Rectal smooth muscle tissue (tissue), 1 donor: ENCODE measurements around the gene FAM107B.

Experiments used
- H3K27ac ChIP-seq: one replicate; pipeline ENCODE4 v1.7.0; 2013; ENCODE audit warnings: low read depth, low read length, inconsistent platforms
- H3K27me3 ChIP-seq: one replicate; pipeline ENCODE4 v1.7.0; 2013; ENCODE audit warnings: low read length; ENCODE audit not compliant: control insufficient read depth, insufficient read depth
- H3K36me3 ChIP-seq: one replicate; pipeline ENCODE4 v1.7.0; 2013; ENCODE audit warnings: low read length; ENCODE audit not compliant: control insufficient read depth, insufficient read depth
- H3K4me1 ChIP-seq: one replicate; pipeline ENCODE4 v1.7.0; 2013; ENCODE audit warnings: low read length; ENCODE audit not compliant: control insufficient read depth, insufficient read depth
- H3K4me3 ChIP-seq: one replicate; pipeline ENCODE4 v1.7.0; 2013; ENCODE audit warnings: low read length
- H3K9ac ChIP-seq: one replicate; pipeline ENCODE4 v1.7.0; 2013; ENCODE audit warnings: low read length

Gene FAM107B

DNA sequence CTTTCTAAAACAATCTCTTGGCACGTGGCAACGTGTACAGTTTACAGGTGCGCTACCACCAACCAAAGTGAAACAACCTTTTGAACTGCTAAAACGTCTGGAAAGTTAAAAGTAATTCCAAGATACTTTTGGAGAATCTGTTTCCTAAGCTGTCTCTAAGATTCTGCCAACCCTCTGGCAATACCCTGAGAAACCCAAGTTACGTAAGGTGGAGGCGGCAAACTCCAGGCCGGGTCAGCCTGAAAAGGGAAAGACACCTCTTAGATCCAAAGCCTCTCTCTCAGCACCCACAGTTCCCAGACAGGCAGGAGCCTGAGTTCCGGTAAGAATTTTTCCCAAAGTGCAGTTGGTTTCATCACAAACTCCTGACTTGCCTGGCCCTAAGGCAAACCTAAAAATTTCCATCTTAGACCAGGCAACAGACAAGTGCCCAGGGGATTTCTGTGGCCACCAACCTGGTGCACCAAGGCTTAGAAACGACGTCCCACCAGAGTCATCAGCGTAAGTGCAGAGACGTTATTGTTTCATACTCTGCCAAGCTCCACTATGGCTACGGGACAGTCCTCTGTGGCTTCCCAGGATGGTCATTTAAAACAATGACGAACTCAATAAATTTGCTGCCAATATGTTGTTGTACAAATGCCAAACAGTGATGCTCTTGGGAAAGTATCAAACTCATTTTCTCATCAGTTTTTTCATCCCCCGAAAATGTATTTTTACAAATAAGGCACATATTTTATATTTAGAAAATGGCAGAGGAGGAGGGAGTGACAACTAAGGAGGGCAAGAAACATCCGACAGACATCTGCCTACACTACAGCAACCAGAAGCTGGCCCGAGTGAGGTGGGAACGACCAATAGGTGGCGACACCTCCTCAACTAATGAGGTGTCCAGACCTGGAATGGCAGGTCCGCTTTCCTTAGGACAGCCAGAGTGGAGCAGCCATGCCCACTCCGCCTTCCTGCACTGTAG lies 238.2 kb downstream of the FAM107B start:
- Histone ChIP-seq H3K36me3 (peaks cover 5% of the 10 kb centered on the region), H3K27me3 (no peaks in the 10 kb centered on the region), H3K4me1 (no peaks in the 10 kb centered on the region), H3K27ac (no peak overlapping the region), H3K4me3 (no peak overlapping the region), H3K9ac (no peak overlapping the region)

DNA sequence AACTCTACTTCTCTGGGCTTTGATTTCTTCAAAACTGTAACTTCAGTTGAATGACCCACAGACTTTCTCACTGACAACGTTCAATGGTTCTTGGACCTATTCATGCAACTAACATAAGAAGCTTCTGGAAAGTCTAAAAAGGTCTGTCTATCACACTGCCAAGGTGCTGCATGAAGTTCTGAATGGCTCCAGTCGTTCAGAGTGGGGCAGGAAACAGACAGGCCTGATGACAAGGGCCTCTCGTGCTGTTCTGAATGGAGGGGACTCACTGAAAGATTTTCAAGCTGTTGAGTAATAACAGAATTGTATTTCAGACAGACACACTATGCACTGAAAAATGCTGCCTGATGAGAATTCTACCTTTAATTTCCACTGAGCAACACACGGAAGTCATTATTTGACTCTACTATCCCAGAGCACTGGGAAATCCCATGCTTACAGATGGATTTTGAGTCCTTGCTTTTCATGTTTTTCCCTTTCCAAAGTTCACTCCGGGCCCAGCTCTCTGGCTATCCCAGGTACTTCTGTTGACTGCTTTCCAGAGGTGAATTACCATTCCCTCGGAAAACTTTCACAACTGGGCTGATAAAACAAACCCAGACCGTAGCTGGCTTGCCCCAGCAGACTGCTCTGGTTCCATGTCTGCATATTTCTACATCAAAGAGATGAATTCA lies 239.1 kb downstream of the FAM107B start:
- peaks cover 4% of the 10 kb centered on the region for H3K36me3 ChIP-seq
- no peak overlapping the region for H3K4me3 ChIP-seq
- no peak overlapping the region for H3K27ac ChIP-seq
- no peaks in the 10 kb centered on the region for H3K27me3 ChIP-seq
- H3K4me1 ChIP-seq: no peaks in the 10 kb centered on the region
- H3K9ac ChIP-seq: no peak overlapping the region

DNA sequence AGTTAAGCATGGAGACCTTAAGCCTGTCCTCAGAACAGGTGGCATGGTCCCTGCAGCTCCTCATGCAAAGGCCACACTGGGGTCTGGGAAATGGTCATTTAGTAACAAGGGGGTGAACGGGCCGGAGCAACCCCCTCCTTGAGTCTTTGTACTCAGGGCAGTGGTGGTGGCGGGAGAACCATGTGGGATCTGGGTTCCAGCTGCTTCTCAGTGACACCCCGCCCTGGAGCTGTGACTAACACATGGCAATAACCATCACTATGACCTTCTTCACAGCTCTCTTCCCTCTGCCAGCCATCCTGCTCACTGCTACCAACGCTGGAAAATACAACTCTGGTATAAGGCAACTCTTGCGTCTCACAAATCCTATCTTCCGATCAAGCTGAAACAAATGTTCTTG lies 240.5 kb downstream of the FAM107B start:
- Histone ChIP-seq H3K27ac (no peak overlapping the region), H3K4me3 (no peak overlapping the region), H3K36me3 (no peaks in the 10 kb centered on the region), H3K27me3 (no peaks in the 10 kb centered on the region), H3K4me1 (no peaks in the 10 kb centered on the region), H3K9ac (no peak overlapping the region)

DNA sequence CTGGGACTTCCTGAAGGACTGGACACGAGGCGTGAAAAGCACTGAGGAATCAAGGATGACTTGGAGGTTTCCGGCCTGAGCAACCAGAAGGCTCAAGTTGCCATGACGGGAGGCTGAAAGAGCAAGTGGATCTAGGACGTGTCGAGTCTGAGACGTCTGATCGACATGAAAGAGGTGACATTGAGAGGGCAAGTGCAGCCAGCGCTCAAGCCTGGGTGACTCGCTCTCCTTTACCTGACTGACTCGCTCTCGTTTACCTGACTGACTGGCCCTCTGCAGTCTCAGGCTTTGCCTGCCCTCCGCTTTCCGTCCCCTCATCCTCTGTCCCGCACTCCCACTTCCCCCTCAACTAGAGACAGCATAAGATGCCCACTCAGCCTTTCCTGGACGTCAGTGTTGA lies 241.4 kb downstream of the FAM107B start:
- H3K27me3 ChIP-seq: no peaks in the 10 kb centered on the region
- no peak overlapping the region for H3K27ac ChIP-seq
- H3K4me1 ChIP-seq: no peaks in the 10 kb centered on the region
- no peaks in the 10 kb centered on the region for H3K36me3 ChIP-seq
- no peak overlapping the region for H3K9ac ChIP-seq
- no peak overlapping the region for H3K4me3 ChIP-seq

DNA sequence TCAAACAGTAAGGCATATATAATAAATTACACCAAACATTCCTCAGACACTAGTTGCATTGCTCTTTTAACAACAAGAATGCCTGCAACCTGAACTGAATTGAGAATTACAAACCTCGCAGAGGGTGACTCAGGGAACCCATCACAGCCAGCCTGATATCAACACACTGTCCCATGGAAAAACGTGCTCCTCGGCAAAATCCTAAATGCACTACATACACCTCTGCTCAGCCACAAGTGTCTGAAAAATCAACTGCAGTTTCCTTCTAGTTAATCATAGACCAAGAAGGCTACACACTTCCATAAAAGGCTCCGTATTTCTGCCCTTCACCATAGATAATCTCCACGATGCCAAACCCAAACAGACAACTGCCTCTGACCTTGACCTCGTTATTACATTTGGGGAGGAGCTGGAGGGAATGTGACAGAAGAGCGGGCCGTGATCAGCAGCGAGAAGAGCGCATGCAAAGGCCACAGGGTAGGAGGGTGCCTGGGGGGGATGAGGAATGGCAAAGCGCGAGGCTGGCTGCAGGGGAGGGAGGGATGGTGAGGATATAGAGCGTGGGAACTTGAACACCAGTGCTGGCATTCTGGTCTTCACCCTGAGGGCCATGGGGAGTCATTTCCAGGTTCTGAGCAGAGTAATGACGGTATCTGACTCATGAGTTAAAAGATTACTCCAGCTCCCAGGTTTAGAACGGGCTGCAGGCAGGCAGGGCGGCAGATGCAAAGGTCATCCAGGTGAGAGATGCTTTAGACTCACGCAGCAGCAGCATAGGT lies 242.0 kb downstream of the FAM107B start:
- no peaks in the 10 kb centered on the region for H3K36me3 ChIP-seq
- H3K4me1 ChIP-seq: no peaks in the 10 kb centered on the region
- H3K4me3 ChIP-seq: no peak overlapping the region
- no peak overlapping the region for H3K9ac ChIP-seq
- no peaks in the 10 kb centered on the region for H3K27me3 ChIP-seq
- no peak overlapping the region for H3K27ac ChIP-seq

DNA sequence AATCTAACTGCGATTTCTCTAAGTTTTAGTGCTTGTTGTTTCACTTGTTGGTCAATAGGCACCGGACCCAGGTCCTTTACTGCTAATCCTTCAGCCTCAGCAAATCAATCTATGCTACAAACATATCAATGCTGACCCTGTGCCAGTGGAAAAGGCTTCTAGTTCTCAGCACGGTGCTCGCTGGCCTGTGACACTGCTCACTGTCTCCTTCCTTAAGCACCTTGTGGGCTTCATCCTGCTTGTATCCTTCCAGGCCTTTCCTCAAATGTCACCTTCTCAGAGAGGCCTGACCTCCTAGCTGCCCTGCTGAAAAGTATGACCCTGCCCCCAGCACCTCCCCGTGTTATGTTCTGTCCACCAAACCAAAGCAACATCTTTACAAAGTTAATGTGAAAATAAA lies 242.7 kb downstream of the FAM107B start:
- Histone ChIP-seq H3K4me1 (no peaks in the 10 kb centered on the region), H3K36me3 (no peaks in the 10 kb centered on the region), H3K27ac (no peak overlapping the region), H3K4me3 (no peak overlapping the region), H3K27me3 (no peaks in the 10 kb centered on the region), H3K9ac (no peak overlapping the region)

DNA sequence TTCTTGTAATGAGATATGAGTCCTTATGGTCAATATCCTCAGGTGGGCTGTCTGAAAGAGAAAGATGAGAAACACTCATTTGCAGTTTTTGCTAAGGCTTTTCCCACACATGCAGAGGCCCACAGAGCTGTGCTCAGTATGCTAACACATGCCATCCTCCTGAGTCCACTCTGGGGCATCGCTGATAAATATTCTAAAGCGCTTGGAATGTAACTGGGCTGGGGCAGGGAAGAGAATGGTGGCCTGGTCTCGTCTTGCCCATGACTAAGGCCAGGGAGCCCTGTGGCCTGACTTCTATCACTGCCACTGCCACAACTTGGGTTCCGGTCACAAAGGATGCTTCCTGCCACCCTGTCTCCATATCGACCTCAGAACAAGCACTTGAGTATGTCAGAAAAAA lies 244.2 kb downstream of the FAM107B start:
- no peaks in the 10 kb centered on the region for H3K4me1 ChIP-seq
- no peaks in the 10 kb centered on the region for H3K27me3 ChIP-seq
- no peak overlapping the region for H3K9ac ChIP-seq
- H3K36me3 ChIP-seq: no peaks in the 10 kb centered on the region
- H3K4me3 ChIP-seq: no peak overlapping the region
- H3K27ac ChIP-seq: no peak overlapping the region

DNA sequence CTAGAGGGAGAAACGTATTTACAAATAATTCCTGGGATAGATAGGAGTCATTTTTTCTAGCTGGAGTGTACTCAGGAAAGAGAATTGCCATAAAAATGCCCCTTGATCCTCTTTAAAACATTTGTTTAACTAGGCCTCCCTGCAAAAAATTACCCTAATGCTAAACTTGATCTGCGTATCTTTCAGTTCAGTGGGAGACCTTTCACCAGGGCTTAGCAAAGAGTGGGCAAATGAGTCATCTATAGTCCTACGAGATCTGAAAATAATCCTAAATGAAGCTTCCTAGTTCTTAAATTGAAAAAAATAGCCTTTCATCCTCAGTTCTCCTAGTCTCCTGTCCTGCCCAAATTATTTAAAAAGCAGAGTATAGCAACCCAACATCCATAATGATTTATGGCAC lies 245.3 kb downstream of the FAM107B start:
- H3K4me1 ChIP-seq: no peaks in the 10 kb centered on the region
- H3K27ac ChIP-seq: no peak overlapping the region
- no peak overlapping the region for H3K9ac ChIP-seq
- H3K27me3 ChIP-seq: no peaks in the 10 kb centered on the region
- no peaks in the 10 kb centered on the region for H3K36me3 ChIP-seq
- no peak overlapping the region for H3K4me3 ChIP-seq

DNA sequence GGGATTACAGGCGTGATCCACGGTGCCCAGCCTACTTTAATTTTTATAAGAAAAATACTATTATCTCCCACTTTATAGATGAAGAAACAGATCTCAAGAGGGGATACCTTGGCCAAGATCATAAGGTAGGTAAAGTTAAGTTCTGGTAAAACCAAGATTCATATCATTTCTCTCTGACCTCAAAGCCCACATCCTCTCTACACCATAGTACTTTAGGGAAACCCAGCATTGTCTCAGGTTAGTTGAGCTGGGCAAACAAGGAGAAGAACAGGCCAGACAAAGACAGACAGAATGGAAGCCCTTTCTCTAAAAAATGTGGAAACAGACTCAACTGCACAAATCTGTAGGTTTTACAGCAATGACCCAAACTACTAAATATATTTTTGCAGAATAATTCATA lies 246.2 kb downstream of the FAM107B start:
- H3K36me3 ChIP-seq: no peaks in the 10 kb centered on the region
- no peaks in the 10 kb centered on the region for H3K27me3 ChIP-seq
- H3K9ac ChIP-seq: no peak overlapping the region
- no peak overlapping the region for H3K27ac ChIP-seq
- no peak overlapping the region for H3K4me3 ChIP-seq
- no peaks in the 10 kb centered on the region for H3K4me1 ChIP-seq

DNA sequence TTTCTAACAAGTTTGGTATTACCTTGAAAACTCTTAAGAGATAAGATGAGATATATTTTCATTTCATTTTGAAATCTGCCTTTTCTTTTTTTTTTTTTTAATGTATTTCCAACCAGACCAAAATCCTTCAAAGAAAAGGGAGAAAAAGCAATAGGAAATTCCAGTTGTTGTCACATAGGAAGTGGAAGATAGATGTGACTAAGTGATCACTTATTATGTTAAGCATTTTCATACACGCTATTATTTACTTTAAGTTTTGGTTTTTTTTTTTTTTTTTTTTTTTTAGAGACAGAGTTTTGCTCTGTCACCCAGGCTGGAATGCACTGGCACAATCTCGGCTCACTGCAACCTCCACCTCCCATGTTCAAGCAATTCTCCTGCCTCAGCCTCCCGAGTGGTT lies 246.8 kb downstream of the FAM107B start:
- H3K27ac ChIP-seq: no peak overlapping the region
- H3K4me3 ChIP-seq: no peak overlapping the region
- no peaks in the 10 kb centered on the region for H3K27me3 ChIP-seq
- H3K4me1 ChIP-seq: no peaks in the 10 kb centered on the region
- H3K9ac ChIP-seq: no peak overlapping the region
- H3K36me3 ChIP-seq: no peaks in the 10 kb centered on the region

DNA sequence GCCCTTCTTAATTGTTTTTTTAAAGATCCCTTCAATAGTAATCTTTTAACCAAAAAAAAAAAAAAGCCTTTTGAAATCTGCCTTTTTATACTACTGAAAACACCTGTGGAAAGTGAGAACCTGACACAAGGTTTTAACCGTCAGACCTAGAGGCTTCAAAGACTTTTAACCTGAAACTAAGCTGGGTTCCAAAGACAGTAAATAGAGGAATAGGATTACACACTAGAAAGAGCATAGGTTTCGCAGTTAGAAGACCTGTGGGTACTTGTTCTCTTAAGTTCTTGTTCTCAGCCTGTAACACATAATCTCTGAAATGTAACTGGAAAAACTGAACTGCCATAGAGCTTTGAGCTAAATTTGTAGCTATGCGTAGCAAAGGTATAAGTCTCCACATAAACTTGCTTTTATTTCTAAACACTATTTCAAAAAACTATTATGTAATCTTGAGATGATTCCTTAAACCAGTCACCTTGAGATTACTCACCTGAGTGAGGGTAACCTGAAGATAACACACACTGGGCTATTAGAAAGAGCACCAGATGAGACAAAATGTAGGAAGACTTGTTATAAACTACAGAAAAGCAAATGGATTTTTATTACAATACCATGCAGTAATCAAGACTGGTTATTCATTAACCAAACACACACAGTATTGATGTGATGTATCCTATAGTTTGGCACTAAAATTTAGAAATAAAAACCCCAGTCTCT lies 247.4 kb downstream of the FAM107B start:
- no peak overlapping the region for H3K4me3 ChIP-seq
- no peaks in the 10 kb centered on the region for H3K27me3 ChIP-seq
- H3K36me3 ChIP-seq: no peaks in the 10 kb centered on the region
- H3K27ac ChIP-seq: no peak overlapping the region
- H3K9ac ChIP-seq: no peak overlapping the region
- H3K4me1 ChIP-seq: no peaks in the 10 kb centered on the region

DNA sequence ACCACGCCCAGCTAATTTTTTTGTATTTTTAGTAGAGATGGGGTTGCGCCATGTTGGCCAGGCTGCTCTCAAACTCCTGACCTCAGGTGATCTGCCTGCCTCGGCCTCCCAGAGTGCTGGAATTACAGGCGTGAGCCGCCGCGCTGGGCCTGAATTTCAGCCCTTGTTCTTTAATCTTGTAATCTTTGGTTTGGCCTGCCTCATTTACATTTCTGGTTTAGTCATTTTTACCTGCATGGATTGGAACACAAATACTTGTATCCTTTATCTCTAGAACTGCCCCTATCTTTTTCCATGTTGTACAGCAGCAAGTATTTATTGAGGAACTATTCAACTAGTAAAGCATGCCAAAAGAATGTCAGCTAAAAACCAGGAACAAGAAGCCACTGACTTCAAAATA lies 248.4 kb downstream of the FAM107B start:
- Histone ChIP-seq H3K4me3 (no peak overlapping the region), H3K27me3 (no peaks in the 10 kb centered on the region), H3K27ac (no peak overlapping the region), H3K9ac (no peak overlapping the region), H3K36me3 (peaks cover 5% of the 10 kb centered on the region), H3K4me1 (no peaks in the 10 kb centered on the region)
